Fibroblast of the aortic adventitia (primary cell): Measurements from ENCODE around the gene CCL26. TPM values are rescaled to one million over a fixed set of nuclear protein-coding genes. Genes with fewer than 3 reads are reported as not detected.
A peak's percentile ranks its signal among the peaks of the same experiment; 100 is the strongest.
"Not testable (repeated sequence)": the region's sequence is repeated elsewhere in the genome, so short reads cannot be mapped to it uniquely, and the experiment has no call there.

Source experiments
- DNase-seq: peaks from one replicate; pipeline ENCODE4 v3.0.0-alpha.2; 2010; ENCODE audit warnings: low read depth
- H3K4me3 ChIP-seq: 2 replicates; pipeline ENCODE4 v1.5.1; 2011; ENCODE audit warnings: low read depth, mild to moderate bottlenecking, control low read depth, low read length, moderate library complexity
- total RNA-seq: library from RNA; depleted of rRNA; stranded (reverse); fragments of >200 nt; gene quantifications from 2 replicates; pipeline ENCODE4 v1.2.3, GENCODE V29; 2012; ENCODE audit warnings: low replicate concordance
- TF ChIP-seq, protein P1 (sequence below): IDR thresholded peaks from 2 replicates; pipeline ENCODE4 v1.5.1; 2011; ENCODE audit warnings: mild to moderate bottlenecking, low read length, control low read depth, inconsistent platforms; ENCODE audit not compliant: insufficient read depth

The CCL26 gene
- total RNA-seq, 1 donor: 1.2 TPM

DNA sequence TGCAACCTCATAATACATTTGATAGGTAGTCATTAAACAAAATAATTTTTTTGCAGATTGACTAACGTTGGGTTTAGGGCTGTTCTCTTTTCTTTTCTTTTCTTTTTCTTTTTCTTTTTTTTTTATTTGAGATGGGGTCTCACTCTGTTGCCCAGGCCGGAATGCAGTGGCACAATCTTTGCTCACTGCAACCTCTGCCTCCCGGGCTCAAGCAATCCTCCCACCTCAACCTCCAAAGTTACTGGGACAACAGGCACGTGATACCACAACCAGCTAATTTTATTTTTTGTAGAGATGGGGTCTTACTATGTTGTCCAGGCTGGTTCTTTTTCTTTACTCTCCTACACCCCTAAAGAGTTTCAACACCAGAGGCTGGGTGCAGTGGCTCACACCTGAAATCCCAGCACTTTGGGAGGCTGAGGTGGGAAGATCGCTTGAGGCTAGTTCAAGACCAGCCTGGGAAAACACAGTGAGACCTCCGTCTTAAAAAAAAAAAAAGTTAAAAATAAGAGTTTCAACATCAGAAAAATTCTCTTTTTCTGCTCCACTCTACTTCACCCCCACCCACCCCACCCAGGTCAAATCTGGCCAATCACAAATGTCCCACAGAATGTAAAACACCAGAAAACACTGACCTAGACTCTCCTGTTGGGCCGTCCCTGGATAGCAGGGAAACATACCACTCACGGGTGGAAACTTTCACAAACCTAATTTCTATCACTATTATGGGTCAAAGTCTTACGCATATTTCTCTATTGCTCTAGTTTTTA, 36.2 kb downstream of the CCL26 start:
- H3K4me3 ChIP-seq: no peak overlapping the region
- DNase-seq: no peak
- TF ChIP-seq, protein P1, sequence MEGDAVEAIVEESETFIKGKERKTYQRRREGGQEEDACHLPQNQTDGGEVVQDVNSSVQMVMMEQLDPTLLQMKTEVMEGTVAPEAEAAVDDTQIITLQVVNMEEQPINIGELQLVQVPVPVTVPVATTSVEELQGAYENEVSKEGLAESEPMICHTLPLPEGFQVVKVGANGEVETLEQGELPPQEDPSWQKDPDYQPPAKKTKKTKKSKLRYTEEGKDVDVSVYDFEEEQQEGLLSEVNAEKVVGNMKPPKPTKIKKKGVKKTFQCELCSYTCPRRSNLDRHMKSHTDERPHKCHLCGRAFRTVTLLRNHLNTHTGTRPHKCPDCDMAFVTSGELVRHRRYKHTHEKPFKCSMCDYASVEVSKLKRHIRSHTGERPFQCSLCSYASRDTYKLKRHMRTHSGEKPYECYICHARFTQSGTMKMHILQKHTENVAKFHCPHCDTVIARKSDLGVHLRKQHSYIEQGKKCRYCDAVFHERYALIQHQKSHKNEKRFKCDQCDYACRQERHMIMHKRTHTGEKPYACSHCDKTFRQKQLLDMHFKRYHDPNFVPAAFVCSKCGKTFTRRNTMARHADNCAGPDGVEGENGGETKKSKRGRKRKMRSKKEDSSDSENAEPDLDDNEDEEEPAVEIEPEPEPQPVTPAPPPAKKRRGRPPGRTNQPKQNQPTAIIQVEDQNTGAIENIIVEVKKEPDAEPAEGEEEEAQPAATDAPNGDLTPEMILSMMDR: no peak

DNA sequence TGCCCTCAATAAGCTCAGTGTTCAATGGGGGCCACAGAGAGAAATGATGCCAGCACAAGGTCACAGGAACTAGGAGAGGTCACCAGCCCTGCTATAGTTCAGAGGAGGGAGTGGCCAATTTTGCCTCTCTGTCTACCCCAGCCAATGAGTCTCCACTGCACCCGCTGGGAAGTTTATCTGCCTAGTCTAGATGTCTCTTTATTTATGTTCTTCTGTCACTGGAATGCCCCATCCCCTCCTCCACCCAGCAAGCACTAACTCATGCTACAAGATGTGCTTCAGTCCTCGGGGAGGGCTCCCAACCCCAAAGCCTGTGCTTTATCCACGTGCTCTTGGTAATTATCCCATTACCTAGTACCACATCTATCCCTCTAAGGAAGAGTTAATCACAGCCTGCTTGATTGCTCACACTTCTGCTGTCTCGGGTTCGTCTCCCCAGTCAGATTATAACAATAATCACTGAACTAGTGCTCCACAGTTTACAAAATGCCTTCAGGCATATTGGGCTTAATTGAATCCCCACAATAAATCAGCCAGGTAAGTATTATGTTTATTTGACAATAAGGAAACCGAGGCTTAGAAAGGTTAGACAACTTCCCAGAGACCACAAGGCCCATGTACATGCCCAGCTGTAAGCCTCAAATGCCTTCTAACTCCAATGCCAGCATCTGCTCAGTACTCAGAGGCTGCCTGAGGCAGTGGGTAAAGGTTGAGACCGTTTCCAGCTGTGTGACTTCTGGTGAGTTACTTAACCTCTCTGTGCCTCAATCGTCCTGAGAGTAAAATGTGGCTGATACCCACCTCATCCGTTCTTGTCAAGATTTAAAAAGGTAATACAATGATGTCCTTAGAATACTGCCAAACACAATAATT, 37.2 kb downstream of the CCL26 start:
- DNase-seq: no peak
- TF ChIP-seq, protein P1: no peak
- H3K4me3 ChIP-seq: no peak overlapping the region

DNA sequence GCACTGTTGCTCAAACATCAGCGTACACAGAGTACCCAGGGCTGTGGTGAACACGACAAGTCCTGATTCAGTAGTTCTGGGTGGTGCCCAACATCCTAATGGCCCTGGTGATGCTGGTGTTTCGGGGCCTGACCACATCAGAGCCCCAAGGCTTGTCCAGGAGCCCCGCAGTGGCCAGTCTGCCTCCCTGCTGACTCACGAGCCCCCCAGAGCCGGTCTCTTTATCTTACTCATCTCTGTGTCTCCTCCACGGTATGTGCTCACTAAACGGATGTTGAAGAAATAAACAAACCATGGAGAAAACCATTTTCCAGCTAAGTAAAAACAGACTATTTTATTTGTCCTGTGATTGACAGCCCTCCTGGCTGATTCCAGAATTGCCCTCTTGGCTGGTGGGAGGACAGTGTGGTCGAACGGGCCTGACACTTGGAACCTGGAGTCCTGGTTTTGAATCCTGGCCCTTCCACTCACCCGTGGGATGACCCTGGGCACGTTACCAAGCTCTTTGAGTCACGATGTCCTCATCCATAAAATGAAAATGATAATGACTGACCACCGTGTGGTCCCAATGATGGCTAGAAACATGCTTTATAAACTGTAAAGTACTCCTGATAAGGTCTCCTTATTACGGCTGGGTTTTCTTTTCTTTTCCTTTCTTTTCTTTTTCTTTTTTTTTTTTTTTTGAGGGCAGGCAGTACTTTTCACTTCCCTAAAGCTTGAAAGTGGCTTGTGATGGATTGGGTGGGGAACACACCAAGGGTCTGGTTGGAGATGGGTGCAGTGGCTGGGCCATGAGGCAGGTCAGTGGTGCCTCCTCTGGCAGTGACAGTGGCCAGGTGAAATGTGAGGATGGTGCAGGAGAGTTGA, 39.0 kb downstream of the CCL26 start:
- H3K4me3 ChIP-seq: no peak overlapping the region
- DNase-seq: peak; percentile 55
- TF ChIP-seq, protein P1: no peak

DNA sequence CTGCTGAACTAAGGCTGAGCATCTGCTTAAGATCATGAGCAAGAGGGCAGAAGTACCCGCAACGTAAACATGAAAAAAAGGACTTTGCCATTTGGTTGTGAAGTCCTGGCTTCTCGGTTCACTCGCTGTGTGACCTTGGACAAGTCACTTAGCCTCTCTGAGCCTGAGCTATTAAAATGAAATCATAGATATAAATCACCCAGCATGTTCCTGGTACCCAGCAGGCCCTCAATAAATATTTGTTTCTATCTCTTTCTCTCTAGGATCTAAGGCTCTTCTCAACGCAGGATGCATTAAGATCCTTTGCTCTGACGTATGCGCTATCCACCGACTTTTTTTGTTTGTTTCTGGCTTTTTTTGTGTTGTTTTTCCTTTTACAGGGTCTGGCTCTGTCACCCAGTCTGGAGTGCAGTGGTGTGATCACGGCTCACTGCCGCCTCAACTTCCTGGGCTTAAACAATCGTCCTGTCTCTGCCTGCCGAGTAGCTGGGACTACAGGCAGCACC, 39.9 kb downstream of the CCL26 start:
- H3K4me3 ChIP-seq: no peak overlapping the region
- TF ChIP-seq, protein P1: no peak
- no peak for DNase-seq

- DNase-seq: no peak
- TF ChIP-seq, protein P1: no peak
- no peak overlapping the region for H3K4me3 ChIP-seq
These were observed 42.1 kb downstream of the CCL26 start for GRCh38 chr7:75729851-75730274.

DNA sequence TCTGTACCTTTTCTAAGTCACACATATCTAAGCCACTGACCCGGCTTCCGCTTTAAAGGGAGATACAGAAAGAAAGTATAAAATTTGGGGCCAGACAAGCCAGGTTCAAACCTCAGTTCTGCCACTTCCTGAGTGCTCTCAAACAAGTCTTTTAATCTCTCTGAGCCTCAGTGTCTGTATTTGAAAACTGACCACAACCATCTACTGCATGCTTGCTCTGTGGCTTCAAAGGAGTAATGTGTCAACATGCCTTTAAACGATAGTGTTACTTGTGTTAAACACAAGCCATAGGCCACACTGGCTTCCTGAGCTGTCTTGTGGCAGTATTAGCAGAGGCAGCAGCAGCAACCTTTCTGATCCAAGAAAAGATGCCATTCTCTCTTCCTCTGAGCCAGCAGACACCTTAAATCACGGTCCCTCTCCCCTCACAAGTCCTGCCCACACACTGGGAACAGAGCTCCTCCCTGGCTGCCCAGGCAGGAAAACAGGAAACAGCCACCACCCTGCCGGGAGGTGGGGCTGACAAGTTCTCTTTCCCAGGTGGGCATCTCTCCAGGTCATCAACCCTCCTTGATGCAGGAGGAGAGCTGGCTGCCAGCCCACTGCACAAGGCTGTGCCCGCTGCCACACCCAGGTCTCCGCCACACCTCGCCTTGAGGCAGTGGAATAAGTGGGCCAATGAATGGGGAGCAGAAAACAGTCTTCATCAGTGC, 44.0 kb downstream of the CCL26 start:
- no peak overlapping the region for H3K4me3 ChIP-seq
- peak; percentile 13 for DNase-seq
- TF ChIP-seq, protein P1: no peak

DNA sequence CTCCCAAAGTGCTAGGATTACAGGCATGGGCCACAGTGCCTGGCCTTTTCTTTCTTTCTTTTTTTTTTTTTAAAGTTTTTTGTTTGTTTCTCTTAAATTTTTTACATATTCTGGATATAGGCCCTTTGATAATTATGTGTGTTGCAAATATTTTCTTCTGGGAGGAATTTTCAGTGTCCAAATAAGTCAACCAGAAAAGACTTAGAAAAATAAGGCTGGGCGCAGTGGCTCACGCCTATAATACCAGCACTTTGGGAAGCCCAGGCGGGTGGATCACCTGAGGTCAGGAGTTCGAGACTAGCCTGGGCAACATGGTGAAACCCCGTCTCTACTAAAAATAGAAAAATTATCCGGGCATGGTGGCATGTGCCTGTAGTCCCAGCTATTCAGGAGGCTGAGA, 44.7 kb downstream of the CCL26 start:
- DNase-seq, H3K4me3 ChIP-seq: not testable (repeated sequence)
